Prostate gland (tissue), 2 donors: ENCODE data around the gene GRIN2A. TPM values are rescaled to one million over a fixed set of nuclear protein-coding genes. Genes with fewer than 3 reads are reported as not detected.

Experiments
- DNase-seq: peaks from one replicate; pipeline ENCODE4 v3.0.0-alpha.2; 2019; ENCODE audit warnings: low spot score
- H3K27ac ChIP-seq, 2 donors: fragments of 200-600 bp; sonication (generic); 2 replicates each; pipeline ENCODE4 v1.5.1; 2017 to 2019
- H3K27me3 ChIP-seq: fragments of 200-600 bp; sonication (generic); replicated peaks from 2 replicates; pipeline ENCODE4 v1.5.1; 2019; ENCODE audit not compliant: insufficient read depth
- H3K36me3 ChIP-seq, 2 donors: fragments of 200-600 bp; sonication (generic); 1 replicate in 1 of 2; 2 replicates in 1 of 2; pipeline versions ENCODE4 v1.5.1 to v1.8.1; 2017 to 2019
- H3K4me1 ChIP-seq: fragments of 200-600 bp; sonication (generic); replicated peaks from 2 replicates; pipeline ENCODE4 v1.5.1; 2019
- H3K4me3 ChIP-seq, 2 donors: fragments of 200-600 bp; sonication (generic); 2 replicates each; pipeline ENCODE4 v1.5.1; 2017 to 2019
- H3K9me3 ChIP-seq: fragments of 200-600 bp; sonication (generic); 2 replicates; pipeline ENCODE4 v1.5.1; 2017
- POLR2A ChIP-seq: fragments of 450-650 bp; IDR thresholded peaks from one replicate; pipeline ENCODE4 v1.6.1; 2016; ENCODE audit warnings: antibody characterized with exemption, mild to moderate bottlenecking
- POLR2AphosphoS5 ChIP-seq: sonication (generic); formaldehyde crosslinking; IDR thresholded peaks from one replicate; pipeline ENCODE4 v1.6.1; 2017; ENCODE audit warnings: antibody characterized with exemption
- WGBS: methylation state at CpG from one replicate; pipeline ENCODE4 v1.1.5; 2018; 5-methylcytosine and 5-hydroxymethylcytosine counted together
- intact Hi-C: fragments of 100-400 bp; cut with DNase I; formaldehyde crosslinking; loops from one replicate; pipeline ENCODE4 v1.14.2; 2022
- total RNA-seq, 2 donors: library from RNA; depleted of rRNA; stranded (reverse); fragments of >200 nt; gene quantifications; one replicate each; pipeline ENCODE4 v1.1.0, GENCODE V29; 2016
- TF ChIP-seq, protein P1 (sequence below), 4 experiments: fragments of 200-600 bp in 2 of 4; fragments of 450-650 bp in 2 of 4; sonication (generic) in 2 of 4; IDR thresholded peaks; 1 replicate in 3 of 4; 2 replicates in 1 of 4; pipeline ENCODE4 v1.5.1; 2016 to 2019; ENCODE audit warnings: antibody characterized with exemption in 4 of 4, mild to moderate bottlenecking in 2 of 4, moderate library complexity in 2 of 4

The GRIN2A gene
- total RNA-seq, 2 donors from 2014 or later = 0.23 to 11.4 TPM

DNA sequence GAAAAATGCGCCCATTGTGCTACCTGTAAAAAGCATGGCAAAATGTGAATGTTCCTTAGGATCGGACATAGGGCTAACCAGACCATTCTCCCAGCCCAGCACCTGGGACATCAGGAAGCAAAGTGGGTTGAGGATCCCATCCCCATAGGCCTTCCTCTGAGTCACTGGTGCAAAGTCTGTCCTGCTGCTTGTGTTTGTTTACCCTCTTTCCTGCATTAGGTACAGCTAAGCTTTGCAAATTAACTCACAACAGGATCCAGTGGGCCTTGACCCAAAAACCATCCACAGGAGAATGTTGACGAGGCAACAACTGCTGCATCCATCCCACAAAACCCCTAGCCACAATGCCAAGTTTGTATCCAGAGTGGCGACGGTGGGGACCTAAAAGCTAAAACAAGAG lies 106.2 kb downstream of the GRIN2A start:
- WGBS = 92% methylated on average over 5 of the region's 5 CpGs
- intact Hi-C loops = no loop called here
- H3K27ac ChIP-seq = no peak overlapping the region
- H3K9me3 ChIP-seq = no peaks in the 10 kb centered on the region
- TF ChIP-seq POLR2AphosphoS5 (no peak), POLR2A (no peak)
- TF ChIP-seq, protein P1, sequence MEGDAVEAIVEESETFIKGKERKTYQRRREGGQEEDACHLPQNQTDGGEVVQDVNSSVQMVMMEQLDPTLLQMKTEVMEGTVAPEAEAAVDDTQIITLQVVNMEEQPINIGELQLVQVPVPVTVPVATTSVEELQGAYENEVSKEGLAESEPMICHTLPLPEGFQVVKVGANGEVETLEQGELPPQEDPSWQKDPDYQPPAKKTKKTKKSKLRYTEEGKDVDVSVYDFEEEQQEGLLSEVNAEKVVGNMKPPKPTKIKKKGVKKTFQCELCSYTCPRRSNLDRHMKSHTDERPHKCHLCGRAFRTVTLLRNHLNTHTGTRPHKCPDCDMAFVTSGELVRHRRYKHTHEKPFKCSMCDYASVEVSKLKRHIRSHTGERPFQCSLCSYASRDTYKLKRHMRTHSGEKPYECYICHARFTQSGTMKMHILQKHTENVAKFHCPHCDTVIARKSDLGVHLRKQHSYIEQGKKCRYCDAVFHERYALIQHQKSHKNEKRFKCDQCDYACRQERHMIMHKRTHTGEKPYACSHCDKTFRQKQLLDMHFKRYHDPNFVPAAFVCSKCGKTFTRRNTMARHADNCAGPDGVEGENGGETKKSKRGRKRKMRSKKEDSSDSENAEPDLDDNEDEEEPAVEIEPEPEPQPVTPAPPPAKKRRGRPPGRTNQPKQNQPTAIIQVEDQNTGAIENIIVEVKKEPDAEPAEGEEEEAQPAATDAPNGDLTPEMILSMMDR (IDR thresholded peaks at IDR 0.05) = no peak
- no peaks in the 10 kb centered on the region for H3K4me1 ChIP-seq
- H3K4me3 ChIP-seq = no peak overlapping the region
- H3K36me3 ChIP-seq = no peaks in the 10 kb centered on the region
- DNase-seq = no peak
- H3K27me3 ChIP-seq = no peaks in the 10 kb centered on the region

DNA sequence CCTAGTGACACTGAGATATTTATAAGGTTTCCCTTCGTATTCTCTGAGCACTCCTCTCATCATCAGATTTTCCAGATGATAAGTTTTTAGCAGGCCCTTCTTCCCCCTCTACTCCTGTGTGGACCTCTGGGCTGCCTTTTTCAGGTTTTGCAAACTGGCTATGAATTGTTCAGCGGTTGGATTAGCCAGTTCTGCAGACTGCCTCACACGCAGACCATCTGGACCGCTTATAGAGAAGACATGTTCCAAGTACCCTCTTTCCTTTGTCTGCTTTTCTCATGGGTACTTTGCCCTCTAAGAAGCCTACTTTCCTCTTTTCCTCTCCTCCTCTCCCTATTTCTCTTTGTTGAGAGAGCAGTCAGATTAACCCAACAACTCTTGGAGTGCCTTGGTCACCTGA lies 111.6 kb downstream of the GRIN2A start:
- intact Hi-C loops = no loop called here
- 73% methylated on average over 4 of the region's 4 CpGs for WGBS
- H3K4me1 ChIP-seq = no peaks in the 10 kb centered on the region
- H3K9me3 ChIP-seq = no peaks in the 10 kb centered on the region
- H3K27ac ChIP-seq = no peak overlapping the region
- DNase-seq = no peak
- H3K4me3 ChIP-seq = no peak overlapping the region
- no peaks in the 10 kb centered on the region for H3K27me3 ChIP-seq
- TF ChIP-seq POLR2AphosphoS5 (no peak), POLR2A (no peak)
- TF ChIP-seq, protein P1 (IDR thresholded peaks at IDR 0.05) = no peak
- no peaks in the 10 kb centered on the region for H3K36me3 ChIP-seq

DNA sequence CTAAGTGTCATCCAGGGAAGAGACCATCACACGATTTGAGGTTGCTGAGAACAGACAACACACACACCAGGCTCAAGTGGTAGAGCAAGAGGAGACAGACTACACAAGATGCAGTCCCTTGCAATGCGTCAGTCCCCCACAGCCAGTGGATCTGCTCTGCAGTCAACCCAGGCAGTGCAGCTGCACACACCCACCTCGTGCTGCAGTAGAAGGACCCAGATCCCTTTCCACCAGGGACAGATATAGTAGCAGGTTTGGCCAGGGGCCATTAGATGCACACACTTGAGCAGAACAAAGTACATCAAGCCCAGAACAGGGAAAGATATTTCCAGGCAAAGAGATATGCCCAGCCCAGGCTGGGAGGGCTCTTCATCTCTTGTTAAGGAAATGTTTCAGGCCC lies 112.9 kb downstream of the GRIN2A start:
- H3K36me3 ChIP-seq = no peaks in the 10 kb centered on the region
- TF ChIP-seq, protein P1 (IDR thresholded peaks at IDR 0.05) = no peak
- TF ChIP-seq POLR2AphosphoS5 (no peak), POLR2A (no peak)
- WGBS = 58% methylated on average over 3 of the region's 3 CpGs
- intact Hi-C loops = no loop called here
- H3K9me3 ChIP-seq = no peaks in the 10 kb centered on the region
- no peaks in the 10 kb centered on the region for H3K4me1 ChIP-seq
- no peak overlapping the region for H3K4me3 ChIP-seq
- H3K27ac ChIP-seq = no peak overlapping the region
- no peaks in the 10 kb centered on the region for H3K27me3 ChIP-seq
- DNase-seq = no peak

DNA sequence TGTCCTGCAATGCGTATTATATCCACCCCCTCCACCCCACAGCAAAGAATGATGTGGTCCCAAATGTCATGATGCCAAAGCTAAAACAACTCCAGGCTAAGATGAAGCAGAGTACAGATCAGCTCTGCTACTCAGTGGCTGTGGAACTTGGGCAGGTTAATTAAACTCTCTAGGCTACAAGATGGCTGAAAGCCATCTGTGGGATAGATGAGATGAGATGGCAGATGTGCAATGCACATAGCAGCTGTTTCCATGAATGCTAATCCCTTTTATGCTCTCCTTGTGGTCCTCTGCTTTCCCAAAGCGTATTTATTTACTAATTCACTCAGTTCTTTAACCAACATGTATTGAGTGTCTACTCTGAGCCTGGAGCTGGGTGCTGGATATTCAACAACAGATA lies 114.4 kb downstream of the GRIN2A start:
- TF ChIP-seq, protein P1 (IDR thresholded peaks at IDR 0.05) = no peak
- no peak for TF ChIP-seq POLR2A
- no peak for TF ChIP-seq POLR2AphosphoS5
- Histone ChIP-seq H3K4me1 (no peaks in the 10 kb centered on the region), H3K36me3 (no peaks in the 10 kb centered on the region), H3K27me3 (no peaks in the 10 kb centered on the region), H3K9me3 (no peaks in the 10 kb centered on the region), H3K27ac (no peak overlapping the region), H3K4me3 (no peak overlapping the region)
- no peak for DNase-seq
- intact Hi-C loops = no loop called here
- WGBS = 82% methylated on average over 2 of the region's 2 CpGs

DNA sequence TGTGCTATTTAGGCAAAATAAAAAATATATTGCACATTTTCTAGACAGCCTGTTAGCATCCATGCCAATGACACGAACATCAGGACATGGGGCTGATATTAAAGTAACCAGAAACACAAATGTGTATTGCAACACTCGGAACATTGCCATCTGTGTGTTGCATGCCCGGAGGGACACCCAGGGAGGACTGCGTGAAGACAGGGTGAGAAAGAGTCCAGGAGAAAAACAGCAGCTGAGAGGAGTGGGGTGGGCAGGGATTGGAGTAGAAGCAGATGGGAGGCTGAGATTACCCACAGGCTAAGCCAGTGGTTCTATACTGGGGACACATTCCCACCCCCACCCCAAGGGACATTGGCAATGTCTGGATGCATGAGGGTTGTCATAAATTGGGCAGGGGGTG lies 114.8 kb downstream of the GRIN2A start:
- no peaks in the 10 kb centered on the region for H3K9me3 ChIP-seq
- intact Hi-C loops = no loop called here
- H3K27me3 ChIP-seq = no peaks in the 10 kb centered on the region
- no peaks in the 10 kb centered on the region for H3K4me1 ChIP-seq
- 47% methylated on average over 4 of the region's 4 CpGs for WGBS
- DNase-seq = no peak
- TF ChIP-seq, protein P1 (IDR thresholded peaks at IDR 0.05) = no peak
- TF ChIP-seq POLR2A = no peak
- no peak for TF ChIP-seq POLR2AphosphoS5
- no peak overlapping the region for H3K27ac ChIP-seq
- H3K4me3 ChIP-seq = no peak overlapping the region
- no peaks in the 10 kb centered on the region for H3K36me3 ChIP-seq
